HepG2 (cell line): ENCODE data around the gene PLCG2. TPM values are rescaled to one million over a fixed set of nuclear protein-coding genes. Genes with fewer than 3 reads are reported as not detected.

Experiments used
- ATAC-seq: fragments of 200-7000 bp; cut with Tn5 transposase; 3 replicates; pipeline ENCODE4 v1.9.1; 2020; ENCODE audit warnings: mild to moderate bottlenecking, moderate library complexity
- BruUV-seq: library from RNA; stranded (reverse); fragments of 400-500 nt; replicated peaks from 2 replicates; lab custom pipeline; 2021; lab: Mats Ljungman, UMichigan
- CTCF ChIA-PET: fragments of 300-600 bp; formaldehyde crosslinking; extraction: SDS; loops from one replicate; lab custom pipeline; 2021; ENCODE audit warnings: low total read pairs, inconsistent platforms, low intra/inter-chr PET ratio; lab: Yijun Ruan, JAX
- POLR2A ChIA-PET: fragments of 350-600 bp; sonication (Branson Sonifier 250); formaldehyde crosslinking; loops from one replicate; lab custom pipeline; 2020; ENCODE audit warnings: antibody characterized with exemption, inconsistent platforms; lab: Yijun Ruan, JAX
- DNase-seq: peaks from one replicate; pipeline ENCODE4 v3.0.0-alpha.2; 2015; ENCODE audit warnings: low spot score
- FAIRE-seq: peaks from 3 replicates; lab custom pipeline; 2011; peaks lifted over from hg19 to GRCh38; lab: Jason Lieb, UNC
- H2AFZ ChIP-seq: one replicate; pipeline ENCODE4 v1.6.1; 2011; ENCODE audit warnings: low read length, inconsistent platforms
- H3K27ac ChIP-seq: fragments of 300-600 bp; 3 replicates; pipeline ENCODE4 v1.8.0; 2011; ENCODE audit warnings: mixed run types, mild to moderate bottlenecking, mixed read lengths, low read length, inconsistent platforms; ENCODE audit not compliant: insufficient read depth; ENCODE audit errors: extremely low read length
- H3K27me3 ChIP-seq, 2 experiments: fragments of 200-600 bp in 1 of 2; 2 replicates in 1 of 2; 3 replicates in 1 of 2; pipeline versions ENCODE4 v1.6.0 to v1.8.0; 2011; ENCODE audit warnings: low read length in 2 of 2, mild to moderate bottlenecking in 2 of 2, moderate library complexity in 2 of 2, inconsistent platforms in 1 of 2; ENCODE audit not compliant: insufficient read depth in 2 of 2, control insufficient read depth in 1 of 2
- H3K36me3 ChIP-seq, 2 experiments: fragments of 200-600 bp in 1 of 2; replicated peaks in 1 of 2; 2 replicates in 1 of 2; 3 replicates in 1 of 2; pipeline versions ENCODE4 v1.5.1 to v1.8.0; 2011; ENCODE audit warnings: low read length in 2 of 2, inconsistent platforms in 1 of 2; ENCODE audit not compliant: insufficient read depth in 2 of 2, control insufficient read depth in 1 of 2
- H3K4me1 ChIP-seq: 2 replicates; pipeline ENCODE4 v1.5.1; 2012; ENCODE audit warnings: low read length, inconsistent platforms; ENCODE audit not compliant: insufficient read depth
- H3K4me2 ChIP-seq: 2 replicates; pipeline ENCODE4 v1.6.0; 2011; ENCODE audit warnings: low read depth, low read length, inconsistent platforms
- H3K4me3 ChIP-seq, 3 experiments: fragments of 200-600 bp in 1 of 3; sonication (generic), shearing (Covaris generic) in 1 of 3; replicated peaks in 1 of 3; 2 replicates each; pipeline ENCODE4 v1.5.1; 2011 to 2016; ENCODE audit warnings: low read length in 3 of 3, inconsistent platforms in 2 of 3, low read depth in 2 of 3, mild to moderate bottlenecking in 2 of 3, control low read depth in 1 of 3, mixed read lengths in 1 of 3; ENCODE audit not compliant: insufficient read depth in 1 of 3
- H3K79me2 ChIP-seq: one replicate; pipeline ENCODE4 v1.6.1; 2011; ENCODE audit warnings: low read length, inconsistent platforms; ENCODE audit not compliant: insufficient read depth
- H3K9ac ChIP-seq: 2 replicates; pipeline ENCODE4 v1.6.0; 2011; ENCODE audit warnings: mild to moderate bottlenecking, low read depth, low read length, inconsistent platforms; ENCODE audit not compliant: insufficient read depth
- H3K9me3 ChIP-seq: 2 replicates; pipeline ENCODE4 v1.5.1; 2012; ENCODE audit warnings: mild to moderate bottlenecking, low read length
- H4K20me1 ChIP-seq: 2 replicates; pipeline ENCODE4 v1.6.0; 2011; ENCODE audit warnings: inconsistent platforms, mild to moderate bottlenecking, low read length, moderate library complexity; ENCODE audit not compliant: insufficient read depth
- AHR ChIP-seq: IDR thresholded peaks from 2 replicates; pipeline ENCODE4 v1.6.1; 2018; ENCODE audit warnings: missing genetic modification reagents, missing compliant biosample characterization
- ASH2L ChIP-seq: fragments of 300-600, 200-600 bp; sonication (generic); IDR thresholded peaks from 2 replicates; pipeline ENCODE4 v1.7.0; 2017; ENCODE audit warnings: low read depth, mild to moderate bottlenecking, moderate library complexity, mixed read lengths, low read length; ENCODE audit not compliant: insufficient read length
- GLI4 ChIP-seq: sonication (generic); formaldehyde crosslinking; IDR thresholded peaks from 2 replicates; pipeline ENCODE4 v1.5.1; 2020; ENCODE audit warnings: missing genetic modification reagents, mild to moderate bottlenecking, moderate library complexity, borderline replicate concordance
- GPN1 ChIP-seq: sonication (generic); formaldehyde crosslinking; IDR thresholded peaks from 2 replicates; pipeline ENCODE4 v1.5.1; 2020; ENCODE audit warnings: missing genetic modification reagents, borderline replicate concordance
- MEIS1 ChIP-seq: sonication (generic); formaldehyde crosslinking; IDR thresholded peaks from 2 replicates; pipeline ENCODE4 v1.9.0; 2021; ENCODE audit warnings: mild to moderate bottlenecking, missing genetic modification reagents, moderate library complexity, borderline replicate concordance
- NCOR1 ChIP-seq: fragments of 200-600 bp; sonication (generic); IDR thresholded peaks from 2 replicates; pipeline ENCODE4 v1.7.0; 2017; ENCODE audit warnings: antibody characterized with exemption, low read length, borderline replicate concordance
- SOX5 ChIP-seq: IDR thresholded peaks from 2 replicates; pipeline ENCODE4 v1.6.1; 2016; ENCODE audit warnings: borderline replicate concordance
- ZFP82 ChIP-seq: sonication (generic); formaldehyde crosslinking; IDR thresholded peaks from 2 replicates; pipeline ENCODE4 v1.5.1; 2020; ENCODE audit warnings: mild to moderate bottlenecking, missing genetic modification reagents, borderline replicate concordance
- ZNF30 ChIP-seq: sonication (generic); formaldehyde crosslinking; IDR thresholded peaks from 2 replicates; pipeline ENCODE4 v1.5.0; 2020; ENCODE audit warnings: mild to moderate bottlenecking, missing genetic modification reagents
- ZNF569 ChIP-seq: sonication (generic); formaldehyde crosslinking; IDR thresholded peaks from 2 replicates; pipeline ENCODE4 v1.5.0; 2020; ENCODE audit warnings: mild to moderate bottlenecking, missing genetic modification reagents, moderate library complexity, borderline replicate concordance
- ZNF674 ChIP-seq: sonication (generic); formaldehyde crosslinking; IDR thresholded peaks from 2 replicates; pipeline ENCODE4 v1.5.0; 2020; ENCODE audit warnings: low read depth, mild to moderate bottlenecking, missing genetic modification reagents
- WGBS: methylation state at CpG from one replicate; pipeline ENCODE4 v1.1.6; 2017; ENCODE audit warnings: low lambda C conversion rate; 5-methylcytosine and 5-hydroxymethylcytosine counted together
- in situ Hi-C: cut with HindIII; loops from 2 replicates; pipeline ENCODE4 v1.10.0; 2017; ENCODE audit warnings: low pct_unique_long_range_greater_than_20kb; ENCODE audit not compliant: extremely low pct_ligation_motif_present
- intact Hi-C: fragments of 100-400 bp; cut with micrococcal nuclease; formaldehyde crosslinking; loops from one replicate; pipeline ENCODE4 v1.10.0; 2022; ENCODE audit not compliant: unreplicated experiment
- polyA plus RNA-seq, 8 experiments: library from polyadenylated mRNA; depleted of rRNA in 3 of 8; stranded (reverse) in 7 of 8; unstranded in 1 of 8; fragments of >200 nt; fragmentation: Illumina TruSeq in 4 of 8; extraction: Trizol in 4 of 8; gene quantifications; 2 replicates each; pipeline versions ENCODE4 v1.2.1 to v1.2.3, GENCODE V29; 2011 to 2016; ENCODE audit warnings: low read depth in 4 of 8, missing spikeins in 1 of 8, mixed read lengths in 1 of 8; ENCODE audit not compliant: insufficient read depth in 1 of 8
- total RNA-seq, 5 experiments: library from RNA; depleted of rRNA; stranded (reverse); fragments of >200 nt; fragmentation: Illumina TruSeq; extraction: Trizol; gene quantifications; 2 replicates each; pipeline ENCODE4 v1.2.3, GENCODE V29; 2016; ENCODE audit warnings: low read depth in 1 of 5
- TF ChIP-seq, protein P1 (sequence below): sonication (generic); formaldehyde crosslinking; conservative IDR thresholded peaks from 2 replicates; pipeline ENCODE4 v1.8.0; 2022; ENCODE audit warnings: mild to moderate bottlenecking, moderate library complexity, missing genetic modification reagents
- TF ChIP-seq, protein P2 (sequence below): sonication (generic); formaldehyde crosslinking; IDR thresholded peaks from 2 replicates; pipeline ENCODE4 v1.8.0; 2022; ENCODE audit warnings: mild to moderate bottlenecking, missing genetic modification reagents; ENCODE audit not compliant: insufficient replicate concordance
- TF ChIP-seq, protein P3 (sequence below): sonication (generic); formaldehyde crosslinking; IDR thresholded peaks from 2 replicates; pipeline ENCODE4 v1.4.0; 2020; ENCODE audit warnings: mild to moderate bottlenecking, missing genetic modification reagents, borderline replicate concordance

Gene PLCG2
- total and polyA plus RNA-seq, 2 of the 13 experiments (the other 11 are each of a cell fraction or from before 2014, with no cell fraction given): 0.13 to 0.18 TPM

DNA sequence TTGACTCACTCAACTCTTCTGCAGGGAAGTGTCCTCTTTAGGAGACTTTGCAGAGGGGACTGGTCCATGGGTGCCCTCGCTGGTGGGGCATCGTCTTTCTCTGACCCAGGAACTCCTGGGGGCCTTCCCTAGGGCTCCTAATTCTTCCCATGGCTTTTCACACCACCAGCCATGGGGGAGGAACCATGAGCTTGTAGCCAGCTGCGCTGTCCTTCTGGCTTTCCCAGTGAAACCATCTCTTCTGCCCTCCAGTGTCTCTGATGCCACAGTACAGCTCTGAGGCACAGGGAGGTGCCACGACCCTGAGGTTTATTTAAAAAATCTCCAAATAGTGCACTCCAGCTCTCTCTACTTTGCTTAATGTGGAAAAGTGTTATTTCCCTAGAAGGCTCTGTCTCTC is 153.6 kb downstream of the PLCG2 start (continued):
- TF ChIP-seq, protein P1, sequence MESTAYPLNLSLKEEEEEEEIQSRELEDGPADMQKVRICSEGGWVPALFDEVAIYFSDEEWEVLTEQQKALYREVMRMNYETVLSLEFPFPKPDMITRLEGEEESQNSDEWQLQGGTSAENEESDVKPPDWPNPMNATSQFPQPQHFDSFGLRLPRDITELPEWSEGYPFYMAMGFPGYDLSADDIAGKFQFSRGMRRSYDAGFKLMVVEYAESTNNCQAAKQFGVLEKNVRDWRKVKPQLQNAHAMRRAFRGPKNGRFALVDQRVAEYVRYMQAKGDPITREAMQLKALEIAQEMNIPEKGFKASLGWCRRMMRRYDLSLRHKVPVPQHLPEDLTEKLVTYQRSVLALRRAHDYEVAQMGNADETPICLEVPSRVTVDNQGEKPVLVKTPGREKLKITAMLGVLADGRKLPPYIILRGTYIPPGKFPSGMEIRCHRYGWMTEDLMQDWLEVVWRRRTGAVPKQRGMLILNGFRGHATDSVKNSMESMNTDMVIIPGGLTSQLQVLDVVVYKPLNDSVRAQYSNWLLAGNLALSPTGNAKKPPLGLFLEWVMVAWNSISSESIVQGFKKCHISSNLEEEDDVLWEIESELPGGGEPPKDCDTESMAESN (CRISPR knock-in tag): no peak

GRCh38 chr16:81933361-81933760 is 154.3 kb downstream of the PLCG2 start:
- Histone ChIP-seq H3K9ac (no peak overlapping the region), H3K4me3 (no peak overlapping the region), H3K36me3 (no peaks in the 10 kb centered on the region), H3K27ac (no peak overlapping the region), H3K79me2 (no peaks in the 10 kb centered on the region), H3K4me2 (no peak overlapping the region), H3K27me3 (peaks cover 2 to 27% of the 10 kb centered on the region in 2 experiments; a peak in 3 of 5 replicates), H3K4me1 (no peaks in the 10 kb centered on the region), H3K9me3 (no peaks in the 10 kb centered on the region), H2AFZ (no peak overlapping the region), H4K20me1 (no peaks in the 10 kb centered on the region)
- ATAC-seq (no peak), FAIRE-seq (no peak), DNase-seq (no peak)
- WGBS: 55% methylated on average over 3 of the region's 3 CpGs
- in situ Hi-C loops: no loop called here
- no TSS peak for BruUV-seq
- intact Hi-C loops: no loop called here
- ChIA-PET POLR2A (no interaction called here), CTCF (no interaction called here)
- TF ChIP-seq ZNF569 (CRISPR knock-in tag) (no peak), ZNF30 (no peak), ASH2L (no peak), ZNF674 (CRISPR knock-in tag) (no peak), AHR (no peak), MEIS1 (no peak), ZFP82 (CRISPR knock-in tag) (no peak), GPN1 (CRISPR knock-in tag) (no peak), GLI4 (CRISPR knock-in tag) (no peak), SOX5 (CRISPR knock-in tag) (no peak), NCOR1 (no peak)
- TF ChIP-seq, protein P2, sequence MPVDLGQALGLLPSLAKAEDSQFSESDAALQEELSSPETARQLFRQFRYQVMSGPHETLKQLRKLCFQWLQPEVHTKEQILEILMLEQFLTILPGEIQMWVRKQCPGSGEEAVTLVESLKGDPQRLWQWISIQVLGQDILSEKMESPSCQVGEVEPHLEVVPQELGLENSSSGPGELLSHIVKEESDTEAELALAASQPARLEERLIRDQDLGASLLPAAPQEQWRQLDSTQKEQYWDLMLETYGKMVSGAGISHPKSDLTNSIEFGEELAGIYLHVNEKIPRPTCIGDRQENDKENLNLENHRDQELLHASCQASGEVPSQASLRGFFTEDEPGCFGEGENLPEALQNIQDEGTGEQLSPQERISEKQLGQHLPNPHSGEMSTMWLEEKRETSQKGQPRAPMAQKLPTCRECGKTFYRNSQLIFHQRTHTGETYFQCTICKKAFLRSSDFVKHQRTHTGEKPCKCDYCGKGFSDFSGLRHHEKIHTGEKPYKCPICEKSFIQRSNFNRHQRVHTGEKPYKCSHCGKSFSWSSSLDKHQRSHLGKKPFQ: no peak
- TF ChIP-seq, protein P3, sequence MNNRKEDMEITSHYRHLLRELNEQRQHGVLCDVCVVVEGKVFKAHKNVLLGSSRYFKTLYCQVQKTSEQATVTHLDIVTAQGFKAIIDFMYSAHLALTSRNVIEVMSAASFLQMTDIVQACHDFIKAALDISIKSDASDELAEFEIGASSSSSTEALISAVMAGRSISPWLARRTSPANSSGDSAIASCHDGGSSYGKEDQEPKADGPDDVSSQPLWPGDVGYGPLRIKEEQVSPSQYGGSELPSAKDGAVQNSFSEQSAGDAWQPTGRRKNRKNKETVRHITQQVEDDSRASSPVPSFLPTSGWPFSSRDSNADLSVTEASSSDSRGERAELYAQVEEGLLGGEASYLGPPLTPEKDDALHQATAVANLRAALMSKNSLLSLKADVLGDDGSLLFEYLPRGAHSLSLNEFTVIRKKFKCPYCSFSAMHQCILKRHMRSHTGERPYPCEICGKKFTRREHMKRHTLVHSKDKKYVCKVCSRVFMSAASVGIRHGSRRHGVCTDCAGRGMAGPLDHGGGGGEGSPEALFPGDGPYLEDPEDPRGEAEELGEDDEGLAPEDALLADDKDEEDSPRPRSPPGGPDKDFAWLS (CRISPR knock-in tag): no peak
